Measurements from ENCODE around the gene CIB4. TPM values are rescaled to one million over a fixed set of nuclear protein-coding genes. Genes with fewer than 3 reads are reported as not detected.

CIB4 gene
- total RNA-seq, 4 donors from 2014 or later, result not detected

DNA sequence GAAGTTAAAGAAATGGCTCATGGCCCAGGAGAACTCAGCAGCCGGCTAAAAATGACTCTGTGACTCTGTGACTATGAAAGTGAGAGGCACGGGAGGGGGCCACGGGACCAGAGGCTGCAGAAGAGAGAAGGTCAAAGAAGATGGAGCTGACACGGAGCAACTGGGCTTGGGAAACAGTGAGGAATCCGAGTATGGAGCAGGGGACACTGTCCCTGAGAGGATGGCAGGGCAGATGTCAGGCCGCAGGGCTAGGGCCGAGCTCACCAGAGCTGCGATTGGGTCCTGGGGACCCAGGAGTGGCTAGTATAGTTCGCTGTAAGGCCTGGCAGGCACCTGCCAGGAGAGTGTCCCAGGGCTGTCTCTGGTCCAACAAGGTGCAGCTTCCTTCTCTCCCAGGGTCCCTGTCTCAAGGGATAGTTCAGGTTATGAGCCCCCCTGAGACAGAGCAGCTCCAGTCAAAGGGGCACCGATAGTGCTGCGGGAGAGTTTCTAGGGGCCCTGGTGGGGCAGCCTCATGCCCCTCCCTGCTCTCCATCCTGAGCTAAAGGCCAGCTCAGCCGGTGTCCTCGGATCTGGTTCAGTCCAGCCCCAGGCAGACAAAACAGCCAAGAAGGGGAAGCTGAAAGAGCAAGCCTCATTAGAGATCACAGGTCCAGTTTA, 42.7 kb downstream of the CIB4 start:
- Histone ChIP-seq H3K9me3 (no peaks in the 10 kb centered on the region), H3K4me1 (no peaks in the 10 kb centered on the region), H3K36me3 (no peaks in the 10 kb centered on the region), H3K27me3 (peaks cover 35% of the 10 kb centered on the region), H3K27ac (no peak overlapping the region), H3K4me3 (no peak overlapping the region)
- no peak for DNase-seq
- in situ Hi-C loops (cut with MboI; ENCODE audit: low pct_ligation_motif_present in 1 of 4, low pct_unique_long_range_greater_than_20kb in 1 of 4, low sequenced_read_pairs in 3 of 4) (no loop called here), intact Hi-C loops (cut with DNase I; ENCODE audit: low total_unique reads) (no loop called here)
- WGBS, 2 donors (ENCODE audit: low coverage in 1 of 2), result 66 to 69% methylated on average over 6 to 12 of the region's 13 CpGs
- TF ChIP-seq POLR2A (IDR thresholded peaks at IDR 0.05) (no peak), EP300 (IDR thresholded peaks at IDR 0.05; ENCODE audit: low read depth) (no peak), POLR2AphosphoS5 (IDR thresholded peaks at IDR 0.05) (no peak)
- TF ChIP-seq, protein P1, sequence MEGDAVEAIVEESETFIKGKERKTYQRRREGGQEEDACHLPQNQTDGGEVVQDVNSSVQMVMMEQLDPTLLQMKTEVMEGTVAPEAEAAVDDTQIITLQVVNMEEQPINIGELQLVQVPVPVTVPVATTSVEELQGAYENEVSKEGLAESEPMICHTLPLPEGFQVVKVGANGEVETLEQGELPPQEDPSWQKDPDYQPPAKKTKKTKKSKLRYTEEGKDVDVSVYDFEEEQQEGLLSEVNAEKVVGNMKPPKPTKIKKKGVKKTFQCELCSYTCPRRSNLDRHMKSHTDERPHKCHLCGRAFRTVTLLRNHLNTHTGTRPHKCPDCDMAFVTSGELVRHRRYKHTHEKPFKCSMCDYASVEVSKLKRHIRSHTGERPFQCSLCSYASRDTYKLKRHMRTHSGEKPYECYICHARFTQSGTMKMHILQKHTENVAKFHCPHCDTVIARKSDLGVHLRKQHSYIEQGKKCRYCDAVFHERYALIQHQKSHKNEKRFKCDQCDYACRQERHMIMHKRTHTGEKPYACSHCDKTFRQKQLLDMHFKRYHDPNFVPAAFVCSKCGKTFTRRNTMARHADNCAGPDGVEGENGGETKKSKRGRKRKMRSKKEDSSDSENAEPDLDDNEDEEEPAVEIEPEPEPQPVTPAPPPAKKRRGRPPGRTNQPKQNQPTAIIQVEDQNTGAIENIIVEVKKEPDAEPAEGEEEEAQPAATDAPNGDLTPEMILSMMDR (IDR thresholded peaks at IDR 0.05), result no peak

DNA sequence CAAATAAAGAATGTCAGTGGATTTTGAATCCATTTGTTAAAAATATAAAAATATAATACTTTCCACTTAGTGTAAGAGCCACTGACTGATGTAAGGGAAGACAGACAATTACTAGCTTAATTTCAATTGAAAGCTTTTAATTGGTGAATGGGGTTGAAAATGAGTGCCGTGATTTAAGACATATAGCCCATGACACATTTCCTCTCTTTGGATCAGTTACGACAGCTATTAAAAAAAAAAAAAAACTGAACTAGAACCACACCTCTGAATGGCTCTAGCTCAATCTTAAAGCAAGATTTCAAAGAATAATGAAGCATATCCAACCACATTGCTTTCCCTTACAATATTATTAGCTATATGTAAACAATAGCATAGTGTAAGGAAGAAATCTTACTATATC, 44.0 kb downstream of the CIB4 start:
- Histone ChIP-seq H3K36me3 (no peaks in the 10 kb centered on the region), H3K27ac (no peak overlapping the region), H3K4me3 (no peak overlapping the region), H3K27me3 (peaks cover 43% of the 10 kb centered on the region), H3K4me1 (no peaks in the 10 kb centered on the region), H3K9me3 (no peaks in the 10 kb centered on the region)
- intact Hi-C loops (cut with DNase I; ENCODE audit: low total_unique reads), result no loop called here
- in situ Hi-C loops (cut with MboI; ENCODE audit: low pct_ligation_motif_present in 1 of 4, low pct_unique_long_range_greater_than_20kb in 1 of 4, low sequenced_read_pairs in 3 of 4), result no loop called here
- TF ChIP-seq POLR2A (IDR thresholded peaks at IDR 0.05) (no peak), EP300 (IDR thresholded peaks at IDR 0.05; ENCODE audit: low read depth) (no peak), POLR2AphosphoS5 (IDR thresholded peaks at IDR 0.05) (no peak)
- TF ChIP-seq, protein P1 (IDR thresholded peaks at IDR 0.05), result no peak
- no peak for DNase-seq
- WGBS, 2 donors (ENCODE audit: low coverage in 1 of 2), result 19 to 31% methylated on average over 2 of the region's 2 CpGs

DNA sequence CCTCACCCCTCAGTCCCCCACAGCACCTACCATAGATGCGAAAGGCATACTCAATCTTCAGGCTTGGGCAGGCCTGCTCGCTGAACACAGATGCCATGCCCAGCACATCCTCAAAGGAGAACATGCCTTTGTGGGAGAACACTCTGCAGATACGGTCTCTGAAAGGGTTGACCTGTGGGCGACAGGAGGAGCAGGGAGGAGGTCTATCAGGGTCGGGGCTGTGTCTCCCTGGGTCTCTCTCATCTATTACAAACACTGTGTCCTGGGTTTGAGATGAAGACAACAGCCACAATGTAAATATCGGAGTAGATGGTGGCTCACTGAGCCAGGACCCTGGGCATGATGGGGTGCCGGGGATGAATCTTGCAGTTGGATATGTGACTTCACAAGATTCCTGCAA, 46.0 kb downstream of the CIB4 start:
- H3K4me3 ChIP-seq, result no peak overlapping the region
- H3K27me3 ChIP-seq, result peaks cover 43% of the 10 kb centered on the region
- H3K9me3 ChIP-seq, result no peaks in the 10 kb centered on the region
- no peak for DNase-seq
- no peak for TF ChIP-seq POLR2A (IDR thresholded peaks at IDR 0.05)
- intact Hi-C loops (cut with DNase I; ENCODE audit: low total_unique reads), result no loop called here
- no peak overlapping the region for H3K27ac ChIP-seq
- in situ Hi-C loops (cut with MboI; ENCODE audit: low pct_ligation_motif_present in 1 of 4, low pct_unique_long_range_greater_than_20kb in 1 of 4, low sequenced_read_pairs in 3 of 4), result no loop called here
- H3K4me1 ChIP-seq, result no peaks in the 10 kb centered on the region
- no peaks in the 10 kb centered on the region for H3K36me3 ChIP-seq
- WGBS, 2 donors (ENCODE audit: low coverage in 1 of 2), result 81% methylated on average over 7 of the region's 7 CpGs; no CpG with 5 or more reads in 1 of the 2 donors

DNA sequence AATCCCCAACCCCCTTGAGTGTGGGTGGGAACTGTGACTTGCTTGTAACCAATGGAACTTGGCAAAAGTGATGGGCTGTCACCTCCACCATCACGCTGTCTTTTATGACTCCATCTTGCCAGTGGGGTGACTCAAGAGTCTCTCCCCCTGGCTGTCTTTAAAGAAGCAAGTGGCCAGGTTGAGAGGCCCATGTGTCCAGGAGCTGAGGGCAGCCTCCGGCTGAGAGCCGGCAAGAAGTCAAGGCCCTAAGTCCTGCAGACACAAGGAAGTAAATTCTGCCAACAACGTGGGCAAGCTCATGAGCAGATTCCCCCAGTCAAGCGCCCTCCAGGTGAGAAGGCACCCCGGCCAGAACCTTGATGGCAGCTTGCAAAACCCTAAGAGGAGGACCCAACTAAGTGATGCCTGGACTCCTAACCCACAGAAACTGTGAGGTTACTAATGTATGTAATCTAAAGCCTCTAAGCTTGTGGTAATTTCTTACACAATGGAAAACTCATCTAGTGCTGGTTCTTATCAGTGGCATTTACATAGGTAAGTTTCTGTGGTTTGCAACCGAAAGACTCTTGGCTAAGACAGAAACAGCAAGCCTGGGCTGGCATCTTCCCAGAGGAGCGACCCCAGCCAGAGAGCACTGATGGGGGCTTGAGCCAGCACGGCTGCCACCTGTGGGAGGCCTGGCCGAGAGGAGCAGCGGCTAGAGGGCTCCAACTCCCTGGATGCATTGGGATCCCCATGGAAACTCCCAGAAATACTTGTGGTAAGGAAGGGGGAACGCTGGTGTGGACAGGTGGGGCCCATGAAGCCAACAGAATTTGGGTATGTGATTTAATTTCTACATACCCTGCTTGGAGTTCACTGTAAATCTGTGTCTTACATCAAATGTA, 49.3 kb downstream of the CIB4 start:
- TF ChIP-seq POLR2A (IDR thresholded peaks at IDR 0.05) (no peak), POLR2AphosphoS5 (IDR thresholded peaks at IDR 0.05) (no peak), EP300 (IDR thresholded peaks at IDR 0.05; ENCODE audit: low read depth) (no peak)
- TF ChIP-seq, protein P1 (IDR thresholded peaks at IDR 0.05), result no peak
- Histone ChIP-seq H3K4me1 (no peaks in the 10 kb centered on the region), H3K9me3 (no peaks in the 10 kb centered on the region), H3K36me3 (no peaks in the 10 kb centered on the region), H3K27ac (no peak overlapping the region), H3K4me3 (no peak overlapping the region), H3K27me3 (peaks cover 47% of the 10 kb centered on the region)
- in situ Hi-C loops (cut with MboI; ENCODE audit: low pct_ligation_motif_present in 1 of 4, low pct_unique_long_range_greater_than_20kb in 1 of 4, low sequenced_read_pairs in 3 of 4) (no loop called here), intact Hi-C loops (cut with DNase I; ENCODE audit: low total_unique reads) (no loop called here)
- WGBS, 2 donors (ENCODE audit: low coverage in 1 of 2), result 79 to 85% methylated on average over 4 to 12 of the region's 12 CpGs
- no peak for DNase-seq

All from transverse colon (tissue), 4 donors.